ENCODE results near the gene SLC46A1.

The SLC46A1 gene

DNA sequence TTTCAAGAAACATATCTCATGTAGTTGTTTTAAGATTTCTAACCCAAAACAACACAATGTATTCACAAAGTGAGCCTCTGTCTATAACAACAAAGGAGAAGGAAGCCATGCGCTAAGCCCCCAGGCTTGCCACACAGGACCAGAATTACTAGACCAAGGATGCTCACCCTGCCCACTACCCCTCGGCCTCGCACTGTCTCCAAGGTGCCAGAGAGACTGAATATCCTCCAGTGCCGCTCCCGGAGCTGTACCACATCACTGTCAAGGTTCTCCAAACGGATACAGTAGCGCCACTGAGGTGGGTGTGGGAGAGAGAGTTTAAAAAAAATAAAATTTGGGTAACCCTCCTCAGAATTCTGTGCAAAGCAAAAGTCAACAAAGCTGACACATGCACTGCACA lies 55.7 kb downstream of the SLC46A1 start:
- no peak for DNase-seq (ENCODE audit: low spot score)

DNA sequence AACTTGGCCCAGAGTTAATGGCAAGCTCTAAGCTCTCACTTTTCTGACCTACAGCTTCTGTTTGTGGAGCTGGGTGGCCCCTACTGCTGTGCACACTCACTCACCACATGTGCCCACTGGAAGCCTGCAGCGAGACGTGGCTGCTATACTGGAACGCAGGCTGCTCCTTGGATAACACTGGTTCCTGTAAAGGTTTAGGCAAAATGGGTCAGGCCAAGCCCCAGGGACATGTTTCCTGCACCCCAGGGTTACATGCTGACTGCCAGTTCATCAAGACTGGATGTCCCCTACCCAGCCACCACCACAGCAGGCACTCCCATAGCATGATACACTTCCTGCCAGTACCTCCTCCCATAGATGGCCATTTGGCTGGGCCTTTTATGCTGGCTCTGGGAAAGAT lies 57.0 kb downstream of the SLC46A1 start:
- DNase-seq (ENCODE audit: low spot score) = no peak

DNA sequence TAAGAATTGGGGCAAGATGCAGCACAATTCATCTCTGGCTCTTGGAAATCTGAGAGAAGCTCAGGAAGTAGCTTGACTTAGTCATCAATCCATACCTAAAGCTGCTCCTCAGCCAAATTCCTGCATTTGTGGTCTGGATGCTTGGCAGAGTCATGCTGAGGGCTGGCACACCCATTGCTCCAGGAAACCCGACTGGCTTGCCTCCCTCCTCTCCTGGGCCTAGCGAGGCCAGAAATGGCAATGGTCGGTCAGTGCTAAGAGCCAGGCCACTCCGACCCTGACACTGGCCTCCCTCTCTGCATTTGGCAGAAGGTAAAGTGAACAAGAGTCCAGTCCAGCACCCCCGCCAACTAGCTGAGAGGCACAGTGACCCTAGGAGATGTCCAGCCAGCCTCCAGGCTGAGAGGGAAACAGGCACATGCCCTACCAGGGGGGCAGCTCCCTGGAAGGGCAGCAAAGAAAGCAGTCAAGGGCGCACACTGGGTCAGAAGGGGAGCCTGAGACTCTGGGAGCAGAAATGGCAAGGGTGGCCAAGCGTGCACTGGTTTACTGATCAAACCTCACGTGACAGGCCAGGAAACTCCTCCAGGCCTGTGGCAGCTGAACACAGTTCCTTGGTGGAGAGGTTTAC lies 58.6 kb downstream of the SLC46A1 start:
- DNase-seq (ENCODE audit: low spot score) = peak; percentile 85

DNA sequence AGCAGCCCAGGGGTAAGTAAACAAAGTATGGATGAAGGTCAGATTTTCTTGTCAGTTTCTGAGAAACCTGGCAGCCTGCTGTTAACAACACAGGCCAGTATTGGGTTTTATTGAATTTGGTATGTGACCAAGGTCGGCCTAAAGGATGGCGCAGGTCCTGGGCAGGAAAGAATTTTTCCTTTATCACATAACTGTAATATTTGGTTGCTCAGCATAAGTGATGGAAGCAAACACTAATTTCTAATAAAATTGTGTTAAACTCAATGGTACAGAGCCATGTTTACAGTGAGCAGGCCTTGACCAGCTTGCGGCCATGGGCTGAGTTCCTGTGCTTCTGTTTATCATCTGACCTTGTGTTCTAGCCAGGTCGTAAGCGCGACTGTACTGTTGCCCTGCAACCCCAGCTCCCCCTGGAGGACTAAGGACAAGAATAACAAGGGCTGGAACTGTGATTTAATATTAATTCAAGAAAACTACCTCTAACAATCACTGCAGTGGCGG lies 59.2 kb downstream of the SLC46A1 start:
- DNase-seq (ENCODE audit: low spot score) = no peak

DNA sequence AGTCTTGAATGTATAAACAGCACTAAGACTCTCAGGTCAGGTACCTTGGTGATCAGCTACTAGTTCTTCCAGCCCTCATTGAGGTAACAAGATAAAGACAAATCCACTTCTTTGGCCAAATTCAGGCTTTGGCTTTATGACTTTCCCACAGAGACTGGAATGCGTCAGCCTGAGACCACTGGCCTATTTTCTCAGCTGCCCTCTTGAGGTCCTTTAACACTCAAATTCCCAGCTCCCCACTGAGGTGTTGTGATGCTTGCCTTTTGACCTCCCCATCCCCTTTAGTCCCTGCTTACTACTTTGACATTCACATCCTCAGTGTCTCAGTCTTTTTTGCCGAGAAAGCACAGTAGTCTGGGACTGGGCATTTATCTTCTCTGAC lies 59.8 kb downstream of the SLC46A1 start:
- no peak for DNase-seq (ENCODE audit: low spot score)

DNA sequence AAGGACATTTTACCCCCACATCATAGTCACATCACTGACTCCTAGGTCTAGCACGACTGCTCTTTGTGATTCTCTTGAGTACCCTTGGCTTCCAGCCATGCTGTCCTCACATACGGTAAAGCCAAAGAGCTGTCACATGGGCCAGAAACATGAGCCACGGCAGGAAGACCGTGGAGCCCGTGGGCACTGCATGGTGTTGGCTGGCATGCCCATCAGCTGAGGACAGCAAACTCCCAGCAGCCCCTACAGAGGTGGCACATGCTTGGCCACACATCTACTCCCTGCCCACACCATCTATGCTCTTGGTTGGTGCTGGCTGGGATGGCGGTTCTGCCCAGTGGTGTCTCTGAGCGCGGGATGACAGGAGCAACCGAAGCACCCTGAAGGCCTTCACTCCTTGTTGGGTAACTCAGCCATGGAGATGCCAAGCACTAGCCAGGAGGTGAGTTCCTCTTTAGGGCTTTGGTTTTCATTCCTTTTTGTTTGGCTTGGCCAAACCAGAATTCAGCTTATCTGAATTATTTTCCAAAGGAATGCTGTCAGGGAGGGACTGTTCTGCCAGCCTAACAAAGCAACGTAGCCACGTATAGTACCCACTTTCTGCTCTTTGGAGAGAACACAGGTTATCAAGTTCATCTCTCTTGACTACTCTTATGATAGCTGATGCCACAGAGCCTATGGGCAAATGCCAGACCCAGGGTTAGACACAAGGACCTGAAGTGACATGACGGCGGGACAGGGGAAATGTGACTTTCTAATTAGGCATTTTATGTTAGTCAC lies 60.4 kb downstream of the SLC46A1 start:
- no peak for DNase-seq (ENCODE audit: low spot score)
